GM21786 (cell line): ENCODE results near the gene LPAR1.
A peak's percentile ranks its signal among the peaks of the same experiment; 100 is the strongest.

ENCODE experiments used
- ATAC-seq: cut with Tn5 transposase; IDR thresholded peaks from one replicate; pipeline ENCODE4 v1.9.1; 2021; ENCODE audit not compliant: unreplicated experiment

The LPAR1 gene

GRCh38 chr9:110967196-110967595 lies 71.1 kb downstream of the LPAR1 start:
- no peak for ATAC-seq

GRCh38 chr9:110960288-110960687 lies 78.0 kb downstream of the LPAR1 start:
- no peak for ATAC-seq

GRCh38 chr9:110958847-110959246 lies 79.4 kb downstream of the LPAR1 start:
- ATAC-seq, result no peak

GRCh38 chr9:110954822-110955291 lies 83.4 kb downstream of the LPAR1 start:
- ATAC-seq, result no peak

- no peak for ATAC-seq
Observed at GRCh38 chr9:110952540-110952859, 85.8 kb downstream of the LPAR1 start.

GRCh38 chr9:110951805-110952539 lies 86.3 kb downstream of the LPAR1 start:
- no peak for ATAC-seq

- no peak for ATAC-seq
Observed at GRCh38 chr9:110950041-110950645, 88.1 kb downstream of the LPAR1 start.

DNA sequence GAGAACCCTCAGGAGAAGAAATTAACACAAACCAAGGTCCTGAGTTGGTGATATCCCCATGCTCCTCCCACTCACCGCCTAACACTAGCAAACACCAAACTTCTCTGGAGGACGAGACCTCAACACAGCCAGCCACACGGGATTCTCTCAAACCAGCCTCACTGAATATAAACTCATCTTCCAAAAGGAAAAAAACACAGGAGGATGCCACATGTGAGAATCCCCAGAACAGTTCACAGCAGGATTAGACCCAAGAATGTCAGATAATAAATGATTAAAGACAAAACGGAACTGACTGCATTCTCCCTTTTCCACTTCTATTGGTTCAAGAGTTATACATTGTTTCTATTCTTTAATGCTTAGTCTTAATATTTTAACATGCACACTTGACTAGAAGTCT lies 89.2 kb downstream of the LPAR1 start:
- ATAC-seq, result no peak

- no peak for ATAC-seq
Observed at GRCh38 chr9:110947491-110948044, 90.7 kb downstream of the LPAR1 start.

DNA sequence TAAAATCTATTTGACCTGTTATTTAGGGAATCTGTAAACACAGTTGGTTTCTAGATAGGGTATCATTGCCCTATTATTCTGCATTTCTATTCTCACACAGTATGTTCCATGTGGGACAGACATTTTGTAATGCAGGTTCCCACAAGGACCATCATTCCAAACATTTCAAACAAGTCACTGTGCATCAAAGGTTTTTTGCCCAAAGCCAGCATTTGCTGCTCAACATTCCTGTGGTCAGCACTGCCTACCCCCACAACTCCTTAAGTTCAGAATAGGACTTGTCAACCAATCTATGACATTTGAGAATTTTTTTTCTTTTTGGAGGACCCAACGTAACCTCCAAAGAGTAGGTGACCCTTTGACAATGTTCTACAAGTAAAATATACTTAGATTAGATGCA lies 95.7 kb downstream of the LPAR1 start:
- ATAC-seq, result no peak

DNA sequence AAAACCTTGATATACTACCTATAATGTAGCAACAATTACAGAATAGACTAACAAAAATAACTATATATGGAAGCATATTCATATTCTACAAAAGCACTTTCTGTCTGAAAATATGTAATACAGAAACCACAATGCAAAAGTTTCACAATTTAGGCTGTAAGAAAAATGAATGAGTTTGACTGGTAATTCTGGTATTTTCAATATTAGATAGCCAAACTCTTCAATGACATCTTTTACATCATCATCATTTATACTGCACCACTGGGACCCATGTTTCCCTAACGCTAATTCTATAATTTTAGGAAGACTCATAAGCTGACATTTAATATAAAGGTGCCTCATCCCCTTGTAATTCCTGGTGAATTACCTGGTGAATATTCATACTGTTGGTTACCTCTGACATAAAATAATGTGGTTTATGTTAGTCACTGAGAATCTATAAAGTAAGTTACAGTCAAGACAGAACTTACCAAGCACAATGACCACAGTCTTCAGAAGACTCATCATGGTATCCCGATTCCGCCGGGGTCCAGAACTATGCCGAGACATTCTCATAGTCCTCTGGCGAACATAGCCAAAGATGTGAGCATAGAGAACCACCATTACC lies 97.2 kb downstream of the LPAR1 start:
- ATAC-seq, result no peak

DNA sequence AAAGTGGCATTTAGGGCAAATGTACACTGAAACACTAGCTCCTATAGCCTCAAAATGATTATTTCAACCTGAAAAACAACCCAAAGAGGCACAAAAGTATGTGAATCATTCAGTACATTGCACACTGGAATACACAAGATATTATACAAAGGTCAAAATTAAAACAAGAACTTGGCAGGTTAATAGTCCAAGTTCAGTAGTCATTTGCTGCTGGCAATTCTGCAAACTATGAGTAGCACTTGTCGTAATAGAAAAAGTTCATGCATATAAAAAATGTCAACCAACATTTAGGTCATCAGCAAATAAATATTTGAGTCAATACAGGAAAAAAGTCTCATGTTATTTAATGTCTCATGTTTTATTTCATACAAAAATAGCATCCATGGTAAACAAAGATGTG lies 98.7 kb downstream of the LPAR1 start:
- ATAC-seq, result no peak

- ATAC-seq, result no peak
Observed at GRCh38 chr9:110939047-110939446, 99.2 kb downstream of the LPAR1 start.

DNA sequence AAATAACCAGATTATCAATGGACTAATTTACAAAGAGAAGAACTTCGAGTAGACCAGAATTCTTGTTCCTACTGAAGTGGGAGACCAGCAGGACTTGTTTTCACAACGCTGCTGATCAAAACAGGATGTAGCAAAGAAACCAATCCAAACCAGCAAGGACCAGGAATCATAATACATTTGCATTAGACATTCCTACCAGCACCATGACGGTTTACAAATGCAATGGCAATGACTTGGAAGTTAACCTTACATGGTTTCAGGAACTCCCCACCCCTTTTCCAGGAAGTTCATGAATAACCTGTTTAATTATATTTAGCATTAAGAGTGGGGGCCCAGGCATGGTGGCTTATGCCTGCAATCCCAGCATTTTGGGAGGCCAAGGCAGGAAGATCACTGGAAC lies 100.0 kb downstream of the LPAR1 start:
- no peak for ATAC-seq

GRCh38 chr9:110936719-110937452 lies 101.4 kb downstream of the LPAR1 start:
- ATAC-seq, result no peak

GRCh38 chr9:110936237-110936636 lies 102.0 kb downstream of the LPAR1 start:
- ATAC-seq, result no peak

DNA sequence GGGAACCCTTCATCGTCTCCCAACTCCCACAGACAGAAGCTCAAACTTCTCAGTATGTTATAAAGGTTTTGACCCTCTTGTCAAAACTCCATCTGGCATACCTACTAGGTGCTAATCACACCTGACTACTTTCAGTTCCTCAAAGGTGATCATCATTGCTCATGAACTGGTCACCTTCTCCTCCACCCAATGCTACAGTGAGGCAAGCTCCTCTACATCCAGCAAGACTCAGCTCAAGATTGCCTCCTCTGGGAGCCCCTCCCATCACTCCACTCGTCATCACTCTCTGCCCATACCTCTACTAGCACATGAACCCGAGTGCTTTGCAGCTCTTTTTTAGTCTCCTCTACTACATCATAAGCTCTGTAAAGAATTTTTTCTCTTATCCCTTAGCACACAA lies 102.4 kb downstream of the LPAR1 start:
- ATAC-seq, result no peak

GRCh38 chr9:110933350-110934001 lies 104.8 kb downstream of the LPAR1 start:
- peak; percentile 62 for ATAC-seq

GRCh38 chr9:110932863-110933262 lies 105.4 kb downstream of the LPAR1 start:
- no peak for ATAC-seq

- no peak for ATAC-seq
Observed at GRCh38 chr9:110928599-110928998, 109.7 kb downstream of the LPAR1 start.
